GM18498 (cell line): ENCODE data around the gene PLXNA2.
A peak's percentile ranks its signal among the peaks of the same experiment; 100 is the strongest.

Experiments
- ATAC-seq: cut with Tn5 transposase; IDR thresholded peaks from one replicate; pipeline ENCODE4 v1.9.1; 2021; ENCODE audit warnings: mild to moderate bottlenecking, moderate library complexity; ENCODE audit not compliant: unreplicated experiment

PLXNA2 gene

DNA sequence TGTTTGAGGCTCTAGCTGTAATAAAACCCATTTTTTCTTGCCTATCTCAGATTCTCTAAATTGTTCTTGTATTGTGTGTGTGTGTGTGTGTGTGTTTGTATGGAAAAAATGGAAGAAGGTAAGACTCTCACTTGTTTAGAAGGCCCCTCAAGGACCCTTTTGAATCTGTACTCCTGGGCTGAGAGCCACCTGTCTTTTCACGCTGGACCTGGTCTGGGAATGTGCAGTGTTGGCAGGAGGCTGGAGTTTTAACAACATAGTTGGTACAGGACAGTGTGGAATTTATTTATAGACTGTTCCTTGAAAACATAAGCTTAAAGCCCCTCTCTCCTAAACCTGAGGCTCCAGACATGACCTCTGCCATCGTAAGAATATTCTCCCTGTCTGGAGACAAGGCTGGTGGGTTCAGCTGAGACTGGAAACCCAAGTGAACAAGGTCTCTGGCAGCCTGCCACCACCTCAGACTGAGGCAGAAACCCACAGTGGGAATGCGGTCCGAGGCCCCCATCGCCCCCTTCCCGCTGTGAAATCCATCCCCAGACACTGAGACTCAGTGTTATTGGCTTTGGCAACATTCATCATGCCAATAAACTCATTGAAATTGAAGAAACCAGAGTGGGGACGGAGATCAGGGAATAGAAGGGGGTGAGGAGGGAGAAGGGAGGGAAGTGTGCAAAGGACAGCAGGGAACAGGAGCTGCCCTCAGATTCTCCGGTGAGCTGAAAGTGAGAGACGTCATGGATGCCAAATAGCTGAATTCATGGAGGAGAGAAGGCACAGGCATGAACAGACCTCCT is 24.6 kb upstream of the PLXNA2 start:
- ATAC-seq, result no peak

GRCh38 chr1:208265525-208265924 is 21.3 kb upstream of the PLXNA2 start:
- ATAC-seq, result no peak

- ATAC-seq, result no peak
Measured at GRCh38 chr1:208265122-208265469, 20.9 kb upstream of the PLXNA2 start.

- no peak for ATAC-seq
Measured at GRCh38 chr1:208264469-208265121, 20.4 kb upstream of the PLXNA2 start.

GRCh38 chr1:208261874-208262273 is 17.7 kb upstream of the PLXNA2 start:
- ATAC-seq, result no peak

- ATAC-seq, result no peak
Measured at GRCh38 chr1:208258277-208258676, 14.1 kb upstream of the PLXNA2 start.

- no peak for ATAC-seq
Measured at GRCh38 chr1:208257351-208257750, 13.2 kb upstream of the PLXNA2 start.

- ATAC-seq, result no peak
Measured at GRCh38 chr1:208256556-208256955, 12.4 kb upstream of the PLXNA2 start.

- no peak for ATAC-seq
Measured at GRCh38 chr1:208256091-208256490, 11.9 kb upstream of the PLXNA2 start.

DNA sequence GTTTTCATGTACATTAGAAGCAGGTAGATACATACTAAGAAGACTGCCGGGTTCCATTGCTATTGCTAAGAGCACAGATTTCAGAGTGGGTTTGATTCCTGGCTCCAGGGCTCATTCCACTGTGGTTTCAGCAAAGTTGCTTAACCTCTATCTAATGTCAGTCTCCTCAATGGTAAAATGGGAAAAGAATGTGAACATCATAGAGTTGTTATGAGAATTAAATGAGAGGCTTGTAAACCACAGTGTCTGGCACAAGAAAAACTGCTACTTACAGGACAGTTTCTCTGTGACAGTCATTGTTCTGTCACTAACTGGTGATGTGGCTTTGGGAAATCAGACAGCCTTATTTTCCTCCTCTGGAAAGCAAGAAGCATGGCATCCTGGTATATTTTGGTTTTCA is 10.7 kb upstream of the PLXNA2 start:
- ATAC-seq, result no peak

DNA sequence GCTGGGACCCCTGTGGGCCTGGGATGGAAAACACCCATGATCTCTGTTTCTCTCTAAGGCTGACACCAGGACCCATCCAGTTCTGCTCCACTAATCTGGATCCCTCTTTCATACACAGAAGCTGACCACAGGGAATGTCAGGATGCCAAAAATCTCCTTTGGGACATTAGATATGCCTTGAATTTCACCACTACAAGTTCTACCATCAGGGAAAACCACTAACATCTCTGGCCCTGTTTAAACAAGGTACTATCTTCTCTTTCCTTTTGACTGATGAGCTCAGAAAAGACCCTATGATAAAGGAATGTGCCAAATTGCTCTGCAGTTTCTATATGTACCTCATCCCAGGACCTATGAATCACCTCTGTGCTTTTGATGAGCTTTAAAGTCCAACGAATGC is 10.2 kb upstream of the PLXNA2 start:
- ATAC-seq, result no peak

GRCh38 chr1:208252836-208253576 is 8.8 kb upstream of the PLXNA2 start:
- ATAC-seq, result no peak

DNA sequence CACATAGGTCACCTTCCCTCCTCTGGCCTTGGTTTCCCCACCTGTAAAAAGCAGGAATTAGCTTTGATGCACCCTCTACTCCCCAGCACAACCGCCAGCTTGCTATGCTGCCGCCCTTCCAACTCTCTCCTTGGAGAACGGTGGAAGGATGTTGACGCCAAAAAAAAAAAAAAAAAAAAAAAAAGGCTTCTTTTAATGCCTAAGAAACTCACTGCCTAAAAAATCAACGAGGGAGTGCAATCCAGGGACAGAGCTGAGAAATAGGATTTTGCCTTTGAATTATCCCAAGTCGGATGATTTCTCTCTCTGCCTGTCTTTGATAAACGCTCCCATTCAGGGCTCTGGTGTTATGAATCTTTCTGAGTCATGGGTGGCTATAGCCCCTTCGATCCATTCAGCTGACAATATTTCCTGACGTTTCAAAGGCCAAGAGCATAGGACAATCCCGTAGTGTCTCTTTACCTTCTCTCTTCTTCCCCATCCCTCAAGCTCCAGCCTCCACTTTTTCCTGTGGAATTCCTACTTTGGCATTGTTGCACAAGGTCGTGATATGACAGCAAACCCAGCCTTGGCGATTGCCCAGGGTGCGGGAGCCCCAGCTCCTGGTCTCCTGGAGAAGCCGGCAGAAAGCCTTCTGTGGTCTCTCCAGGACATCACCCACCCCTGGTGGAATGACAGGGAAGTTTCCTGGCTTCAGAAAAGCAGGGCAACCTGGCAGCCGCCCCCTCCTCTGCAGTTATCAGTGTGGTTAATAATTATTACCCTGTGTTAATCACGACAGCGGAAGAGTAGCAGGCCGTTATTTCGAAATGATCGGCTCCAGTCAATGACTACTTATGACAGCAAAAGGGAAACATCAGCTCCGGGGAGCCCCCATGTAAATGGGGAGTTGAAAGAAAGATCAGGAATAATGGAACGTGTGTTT is 8.0 kb upstream of the PLXNA2 start:
- ATAC-seq, result no peak

DNA sequence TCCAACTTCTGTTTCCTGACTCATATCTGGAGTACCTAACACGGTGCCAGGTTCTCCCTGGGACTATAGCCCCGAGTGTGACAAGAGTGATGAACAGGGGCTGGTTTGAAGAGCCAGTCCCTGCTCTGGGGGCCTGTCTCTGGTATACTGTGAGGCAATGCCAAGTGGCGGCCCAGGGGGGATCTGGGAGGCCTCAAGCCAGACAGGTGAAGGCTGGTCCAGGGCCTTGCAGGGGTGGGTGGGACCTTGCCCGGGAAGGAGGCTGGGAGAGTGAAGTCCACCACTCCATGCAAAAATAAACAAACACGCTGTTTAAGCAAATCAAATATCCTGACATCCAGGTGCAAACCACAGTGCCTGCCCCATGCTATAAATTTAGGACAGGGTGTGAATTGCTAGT is 6.8 kb upstream of the PLXNA2 start:
- no peak for ATAC-seq

GRCh38 chr1:208250613-208251012 is 6.4 kb upstream of the PLXNA2 start:
- ATAC-seq, result no peak

GRCh38 chr1:208248991-208249696 is 5.0 kb upstream of the PLXNA2 start:
- ATAC-seq, result no peak

- no peak for ATAC-seq
Measured at GRCh38 chr1:208248307-208248801, 4.2 kb upstream of the PLXNA2 start.

DNA sequence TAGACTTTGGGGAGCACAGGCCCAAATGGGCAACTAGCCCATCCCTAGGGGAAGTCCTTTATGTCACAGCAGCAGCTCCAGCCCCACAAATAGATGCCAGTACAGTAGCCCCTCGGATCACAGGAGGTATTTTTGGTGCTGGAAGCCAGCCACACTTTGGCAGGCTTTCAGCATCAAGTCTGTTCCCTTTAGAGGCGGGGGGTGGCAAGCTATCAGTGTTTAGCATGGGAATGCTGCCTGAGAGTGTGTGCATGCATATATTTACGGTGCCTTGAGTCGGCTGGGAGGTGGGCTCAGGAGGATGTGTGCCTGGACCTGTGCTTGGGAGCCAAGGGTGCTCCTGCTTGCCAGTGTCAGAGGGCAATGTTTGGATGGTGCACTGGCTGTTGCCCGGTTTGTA is 3.5 kb upstream of the PLXNA2 start:
- no peak for ATAC-seq

GRCh38 chr1:208245185-208245705 is 1.1 kb upstream of the PLXNA2 start:
- peak; percentile 70 for ATAC-seq

DNA sequence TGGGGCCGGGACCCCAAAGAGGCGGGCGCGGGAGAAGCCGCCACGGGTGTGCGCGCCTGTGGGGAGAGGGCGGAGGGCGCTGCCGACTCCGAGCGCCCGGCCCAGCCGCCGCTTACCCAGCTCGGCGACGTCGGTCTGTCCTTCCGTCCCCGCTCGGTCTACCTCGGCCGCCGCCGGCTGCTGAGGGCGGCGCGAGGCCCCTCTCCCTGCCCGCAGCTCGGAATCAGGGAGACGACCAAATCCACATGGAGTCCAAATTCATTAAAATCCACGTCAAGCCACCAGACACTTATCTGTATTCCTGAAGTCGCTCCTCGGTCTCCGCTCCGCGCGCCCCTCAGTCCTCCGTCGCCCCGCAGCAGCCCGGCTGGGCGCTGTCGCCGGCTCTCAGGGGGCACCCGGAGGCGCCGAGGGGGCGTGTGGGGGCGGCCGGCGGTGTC is 637 bp downstream of the PLXNA2 start:
- no peak for ATAC-seq
